IgD-negative memory B cell (primary cell): Measurements from ENCODE around the gene TM4SF4. TPM values are rescaled to one million over a fixed set of nuclear protein-coding genes. Genes with fewer than 3 reads are reported as not detected.
A peak's percentile ranks its signal among the peaks of the same experiment; 100 is the strongest.

Source experiments
- H3K27ac Mint-ChIP-seq, 3 donors: one replicate each; pipeline ENCODE4 v1.8.0; 2020 to 2022; ENCODE audit warnings: mild to moderate bottlenecking in 3 of 3, mixed read lengths in 3 of 3, moderate library complexity in 1 of 3
- H3K27me3 Mint-ChIP-seq: one replicate; pipeline ENCODE4 v1.8.0; 2021; ENCODE audit warnings: mixed read lengths
- H3K36me3 Mint-ChIP-seq: one replicate; pipeline ENCODE4 v1.8.0; 2020; ENCODE audit warnings: mild to moderate bottlenecking, mixed read lengths
- H3K4me1 Mint-ChIP-seq, 3 donors: one replicate each; pipeline ENCODE4 v1.8.0; 2020 to 2022; ENCODE audit warnings: mixed read lengths in 3 of 3, mild to moderate bottlenecking in 1 of 3
- H3K4me3 Mint-ChIP-seq, 4 donors: one replicate each; pipeline ENCODE4 v1.8.0; 2020 to 2022; ENCODE audit warnings: mild to moderate bottlenecking in 4 of 4, mixed read lengths in 4 of 4, moderate library complexity in 3 of 4
- H3K9me3 Mint-ChIP-seq, 3 donors: one replicate each; pipeline ENCODE4 v1.8.0; 2020 to 2021; ENCODE audit warnings: mixed read lengths in 3 of 3, mild to moderate bottlenecking in 1 of 3
- polyA plus RNA-seq: library from polyadenylated mRNA; unstranded; fragments of 300-500 nt; fragmentation: Illumina TruSeq; gene quantifications from one replicate; pipeline ENCODE4 v1.2.3, GENCODE V29; 2021

TM4SF4 gene
- polyA plus RNA-seq, 1 donor from 2014 or later: not detected

- H3K27ac Mint-ChIP-seq: no peak overlapping the region
- no peaks in the 10 kb centered on the region for H3K36me3 Mint-ChIP-seq
- peaks cover 5 to 9% (median 8%) of the 10 kb centered on the region in 3 donors for H3K4me1 Mint-ChIP-seq
- H3K27me3 Mint-ChIP-seq: peaks cover 4% of the 10 kb centered on the region
- peak overlapping the region in 2 of 4 donors; percentile 60 to 81 for H3K4me3 Mint-ChIP-seq
- no peaks in the 10 kb centered on the region for H3K9me3 Mint-ChIP-seq
Observed at GRCh38 chr3:149532489-149533180, 58.1 kb downstream of the TM4SF4 start.

- peaks cover 3% of the 10 kb centered on the region for H3K27me3 Mint-ChIP-seq
- H3K4me1 Mint-ChIP-seq: peaks cover 5 to 9% (median 8%) of the 10 kb centered on the region in 3 donors
- H3K36me3 Mint-ChIP-seq: no peaks in the 10 kb centered on the region
- H3K4me3 Mint-ChIP-seq: no peak overlapping the region
- no peaks in the 10 kb centered on the region for H3K9me3 Mint-ChIP-seq
- H3K27ac Mint-ChIP-seq: no peak overlapping the region
Observed at GRCh38 chr3:149534082-149534481, 59.6 kb downstream of the TM4SF4 start.

- no peak overlapping the region for H3K27ac Mint-ChIP-seq
- H3K9me3 Mint-ChIP-seq: no peaks in the 10 kb centered on the region
- H3K27me3 Mint-ChIP-seq: peaks cover 3% of the 10 kb centered on the region
- peaks cover 5 to 9% (median 8%) of the 10 kb centered on the region in 3 donors for H3K4me1 Mint-ChIP-seq
- no peaks in the 10 kb centered on the region for H3K36me3 Mint-ChIP-seq
- no peak overlapping the region for H3K4me3 Mint-ChIP-seq
Observed at GRCh38 chr3:149534671-149535332, 60.3 kb downstream of the TM4SF4 start.

DNA sequence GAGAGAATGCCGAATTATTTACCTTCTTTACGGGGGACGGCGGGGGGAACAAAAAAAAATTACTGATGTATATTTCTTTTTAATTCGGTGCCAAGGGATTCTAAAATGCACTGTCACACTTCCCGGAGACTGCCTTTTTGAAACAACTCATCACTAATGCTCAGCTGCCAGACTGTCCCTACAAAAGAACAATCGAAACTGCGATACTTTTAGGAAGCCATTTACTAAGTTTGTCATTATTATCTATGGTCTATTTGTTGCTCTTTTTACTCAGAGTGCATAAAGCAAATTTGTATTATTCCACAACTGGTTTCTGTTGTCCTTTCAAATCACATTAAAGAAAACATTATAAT is 60.8 kb downstream of the TM4SF4 start:
- peaks cover 3% of the 10 kb centered on the region for H3K27me3 Mint-ChIP-seq
- no peak overlapping the region for H3K4me3 Mint-ChIP-seq
- H3K9me3 Mint-ChIP-seq: no peaks in the 10 kb centered on the region
- no peak overlapping the region for H3K27ac Mint-ChIP-seq
- no peaks in the 10 kb centered on the region for H3K36me3 Mint-ChIP-seq
- H3K4me1 Mint-ChIP-seq: peaks cover 5 to 9% (median 8%) of the 10 kb centered on the region in 3 donors

- H3K4me3 Mint-ChIP-seq: no peak overlapping the region
- no peaks in the 10 kb centered on the region for H3K36me3 Mint-ChIP-seq
- H3K4me1 Mint-ChIP-seq: peaks cover 5 to 9% (median 8%) of the 10 kb centered on the region in 3 donors
- H3K9me3 Mint-ChIP-seq: no peaks in the 10 kb centered on the region
- no peak overlapping the region for H3K27ac Mint-ChIP-seq
- H3K27me3 Mint-ChIP-seq: peaks cover 3% of the 10 kb centered on the region
Observed at GRCh38 chr3:149536429-149536828, 61.9 kb downstream of the TM4SF4 start.

DNA sequence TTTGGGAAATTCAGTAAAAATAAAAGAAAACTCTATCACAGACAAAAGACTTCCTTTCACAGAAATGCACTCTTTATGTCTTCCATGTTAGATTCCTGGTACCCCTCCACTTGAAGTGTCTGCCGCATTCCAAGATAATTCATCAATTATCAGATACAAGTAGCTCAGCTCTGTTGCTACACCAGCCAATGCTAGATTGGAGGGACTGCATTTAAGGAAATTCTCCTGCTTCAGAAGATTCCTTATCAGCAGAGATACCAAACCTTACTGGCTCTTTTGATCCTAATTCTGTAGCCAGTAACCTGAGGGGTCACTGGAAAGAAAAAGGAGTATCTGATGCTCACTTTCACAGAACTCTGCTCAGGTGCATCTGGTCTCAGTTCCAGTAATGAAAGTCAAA is 63.9 kb downstream of the TM4SF4 start:
- H3K4me3 Mint-ChIP-seq: no peak overlapping the region
- H3K27ac Mint-ChIP-seq: no peak overlapping the region

DNA sequence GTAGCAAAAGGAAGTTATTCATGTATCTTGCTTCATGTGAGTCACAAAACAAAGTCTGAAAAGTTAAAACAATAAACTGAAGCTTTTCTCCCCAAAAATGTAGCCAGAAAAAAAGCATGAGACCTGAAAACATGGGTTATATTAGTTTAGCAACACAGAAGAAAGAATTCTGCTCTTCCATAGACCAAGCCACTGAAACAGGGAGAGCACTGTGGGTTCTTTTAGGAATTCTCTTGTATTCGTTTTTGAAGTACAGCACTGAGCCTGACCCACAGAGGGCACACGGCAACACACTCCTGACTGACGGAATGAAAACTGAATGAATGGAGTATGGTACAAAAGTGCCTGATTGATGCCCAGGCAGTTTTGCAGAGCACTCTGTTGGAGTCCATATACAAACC is 66.6 kb downstream of the TM4SF4 start:
- Mint-ChIP-seq H3K27me3 (peaks cover 3% of the 10 kb centered on the region), H3K4me1 (peaks cover 0 to 2% (median 0%) of the 10 kb centered on the region in 3 donors), H3K27ac (no peak overlapping the region), H3K4me3 (no peak overlapping the region), H3K9me3 (no peaks in the 10 kb centered on the region), H3K36me3 (no peaks in the 10 kb centered on the region)

More for the DNA sequence above, 63.9 kb downstream of the TM4SF4 start:
- H3K4me1 Mint-ChIP-seq: peaks cover 0 to 2% (median 0%) of the 10 kb centered on the region in 3 donors
- H3K9me3 Mint-ChIP-seq: no peaks in the 10 kb centered on the region
- no peaks in the 10 kb centered on the region for H3K36me3 Mint-ChIP-seq
- H3K27me3 Mint-ChIP-seq: peaks cover 3% of the 10 kb centered on the region

GRCh38 chr3:149542375-149543312 is 68.1 kb downstream of the TM4SF4 start:
- no peaks in the 10 kb centered on the region for H3K9me3 Mint-ChIP-seq
- no peaks in the 10 kb centered on the region for H3K27me3 Mint-ChIP-seq
- no peak overlapping the region for H3K4me3 Mint-ChIP-seq
- H3K27ac Mint-ChIP-seq: no peak overlapping the region
- H3K36me3 Mint-ChIP-seq: no peaks in the 10 kb centered on the region
- H3K4me1 Mint-ChIP-seq: peaks cover 0 to 2% (median 0%) of the 10 kb centered on the region in 3 donors

- Mint-ChIP-seq H3K4me1 (peaks cover 0 to 2% (median 0%) of the 10 kb centered on the region in 3 donors), H3K4me3 (no peak overlapping the region), H3K9me3 (no peaks in the 10 kb centered on the region), H3K27me3 (peaks cover 2% of the 10 kb centered on the region), H3K27ac (no peak overlapping the region), H3K36me3 (no peaks in the 10 kb centered on the region)
Observed at GRCh38 chr3:149545049-149545448, 70.6 kb downstream of the TM4SF4 start.

GRCh38 chr3:149547413-149547812 is 72.9 kb downstream of the TM4SF4 start:
- no peaks in the 10 kb centered on the region for H3K36me3 Mint-ChIP-seq
- H3K9me3 Mint-ChIP-seq: no peaks in the 10 kb centered on the region
- H3K4me1 Mint-ChIP-seq: no peaks in the 10 kb centered on the region
- no peak overlapping the region for H3K4me3 Mint-ChIP-seq
- no peak overlapping the region for H3K27ac Mint-ChIP-seq
- peaks cover 8% of the 10 kb centered on the region for H3K27me3 Mint-ChIP-seq

DNA sequence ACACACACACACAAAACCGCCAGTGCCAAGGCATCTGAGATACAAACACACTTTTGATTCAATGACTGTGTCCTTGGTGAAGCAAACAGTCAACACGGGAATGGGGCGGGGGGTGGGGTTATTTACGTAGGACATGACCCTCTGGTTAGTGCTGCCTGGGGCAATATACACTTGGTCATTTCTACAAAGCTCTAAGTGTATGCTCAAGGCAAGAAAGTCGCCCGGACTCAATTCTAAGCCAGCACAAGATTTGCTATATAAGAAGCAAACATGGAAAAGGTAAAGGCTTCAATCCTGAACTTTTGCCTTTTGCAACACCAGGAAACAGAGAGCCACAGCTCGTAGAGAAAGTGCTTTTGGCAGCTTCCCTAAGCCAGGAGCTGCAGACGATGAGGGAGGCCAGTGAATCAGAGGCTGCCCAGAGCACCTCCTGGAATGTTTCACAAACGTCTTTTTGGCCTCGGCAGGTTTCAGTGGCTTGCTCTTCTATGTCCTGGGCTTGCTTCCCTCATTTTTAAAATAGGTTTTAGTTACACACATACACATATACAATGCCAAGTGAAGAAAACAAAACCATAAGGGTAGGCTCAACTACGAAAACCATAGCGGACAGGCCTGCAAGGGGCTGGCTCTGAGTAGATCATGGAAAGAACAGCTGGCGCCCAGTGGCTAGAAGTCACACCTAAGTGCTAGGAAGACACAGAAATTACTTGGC is 73.6 kb downstream of the TM4SF4 start:
- Mint-ChIP-seq H3K4me1 (no peaks in the 10 kb centered on the region), H3K36me3 (no peaks in the 10 kb centered on the region), H3K9me3 (no peaks in the 10 kb centered on the region), H3K27me3 (peaks cover 8% of the 10 kb centered on the region), H3K4me3 (no peak overlapping the region), H3K27ac (no peak overlapping the region)

DNA sequence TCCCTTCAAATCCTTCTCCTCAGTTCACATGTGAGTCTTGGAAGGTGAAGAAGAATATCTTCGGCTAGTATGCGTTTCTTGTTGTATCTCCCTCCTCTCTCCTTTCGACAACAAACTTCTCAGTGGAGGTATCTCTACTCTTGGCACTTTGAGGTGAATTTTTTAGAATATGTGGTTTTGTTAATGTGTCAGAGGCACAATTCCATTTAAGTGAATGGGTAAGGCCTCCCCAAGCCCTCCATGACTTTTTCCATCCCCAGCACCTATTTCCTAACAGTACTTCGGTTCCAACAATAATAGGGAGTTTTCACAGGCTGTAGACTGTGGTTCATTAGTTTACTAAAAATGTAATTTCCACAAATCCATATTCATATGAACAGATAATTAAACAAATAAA is 74.2 kb downstream of the TM4SF4 start:
- Mint-ChIP-seq H3K4me1 (no peaks in the 10 kb centered on the region), H3K9me3 (no peaks in the 10 kb centered on the region), H3K36me3 (no peaks in the 10 kb centered on the region), H3K4me3 (no peak overlapping the region), H3K27ac (no peak overlapping the region), H3K27me3 (peaks cover 8% of the 10 kb centered on the region)

DNA sequence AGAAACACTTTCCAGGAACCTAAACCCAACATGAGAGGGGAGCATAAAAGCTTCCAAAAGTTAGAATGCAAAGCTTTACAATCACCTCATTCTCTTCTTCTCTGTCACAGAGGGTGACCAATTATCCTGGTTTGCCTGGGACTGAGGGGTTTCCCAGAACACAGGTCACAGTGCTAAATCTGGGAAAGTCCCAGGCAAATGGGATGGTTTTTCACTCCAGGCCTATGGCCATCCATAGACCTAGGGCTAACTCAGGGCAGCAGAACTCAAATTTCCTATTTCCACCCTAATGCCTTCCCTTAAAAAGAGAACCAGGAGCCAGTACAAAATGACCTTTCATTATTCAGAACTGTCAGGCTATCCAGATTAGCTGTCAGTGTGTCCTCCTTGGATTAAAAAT is 77.0 kb downstream of the TM4SF4 start:
- H3K27ac Mint-ChIP-seq: no peak overlapping the region
- H3K27me3 Mint-ChIP-seq: peaks cover 11% of the 10 kb centered on the region
- H3K36me3 Mint-ChIP-seq: no peaks in the 10 kb centered on the region

GRCh38 chr3:149552700-149553099 is 78.2 kb downstream of the TM4SF4 start:
- H3K27me3 Mint-ChIP-seq: peaks cover 11% of the 10 kb centered on the region
- no peak overlapping the region for H3K4me3 Mint-ChIP-seq
- no peaks in the 10 kb centered on the region for H3K36me3 Mint-ChIP-seq
- H3K4me1 Mint-ChIP-seq: no peaks in the 10 kb centered on the region
- H3K27ac Mint-ChIP-seq: no peak overlapping the region
- no peaks in the 10 kb centered on the region for H3K9me3 Mint-ChIP-seq

More for the DNA sequence above, 77.0 kb downstream of the TM4SF4 start:
- no peaks in the 10 kb centered on the region for H3K9me3 Mint-ChIP-seq
- H3K4me3 Mint-ChIP-seq: no peak overlapping the region
- no peaks in the 10 kb centered on the region for H3K4me1 Mint-ChIP-seq
